Keratinocyte (primary cell): ENCODE measurements around the gene SPEF1. TPM values are rescaled to one million over a fixed set of nuclear protein-coding genes. Genes with fewer than 3 reads are reported as not detected.
"Not testable (repeated sequence)": the region's sequence is repeated elsewhere in the genome, so short reads cannot be mapped to it uniquely, and the experiment has no call there.

ENCODE experiments used
- DNase-seq: peaks from one replicate; pipeline ENCODE4 v3.0.0-alpha.2; 2011; ENCODE audit warnings: low read depth, missing footprints, low spot score
- FAIRE-seq: peaks from 2 replicates; lab custom pipeline; 2011; peaks lifted over from hg19 to GRCh38; lab: Jason Lieb, UNC
- H2AFZ ChIP-seq: 2 replicates; pipeline ENCODE4 v1.6.0; 2012; ENCODE audit warnings: low read length, control low read depth, inconsistent platforms; ENCODE audit not compliant: control insufficient read depth
- H3K27ac ChIP-seq: 2 replicates; pipeline ENCODE4 v1.5.1; 2011; ENCODE audit warnings: low read length; ENCODE audit not compliant: control insufficient read depth, insufficient read depth
- H3K27me3 ChIP-seq: 3 replicates; pipeline ENCODE4 v1.6.0; 2011; ENCODE audit warnings: low read length; ENCODE audit not compliant: control insufficient read depth, insufficient read depth; ENCODE audit errors: extremely low read depth
- H3K36me3 ChIP-seq, 2 experiments: 2 replicates in 1 of 2; 3 replicates in 1 of 2; pipeline ENCODE4 v1.5.1; 2011; ENCODE audit warnings: low read length in 2 of 2, mild to moderate bottlenecking in 1 of 2; ENCODE audit not compliant: control insufficient read depth in 2 of 2, insufficient read depth in 2 of 2; ENCODE audit errors: extremely low read depth in 1 of 2
- H3K4me1 ChIP-seq: 3 replicates; pipeline ENCODE4 v1.5.1; 2011; ENCODE audit warnings: low read length; ENCODE audit not compliant: control insufficient read depth, insufficient read depth; ENCODE audit errors: extremely low read depth
- H3K4me2 ChIP-seq: 3 replicates; pipeline ENCODE4 v1.6.0; 2011; ENCODE audit warnings: low read depth, low read length; ENCODE audit not compliant: control insufficient read depth, insufficient read depth; ENCODE audit errors: extremely low read depth
- H3K4me3 ChIP-seq, 3 experiments: fragments of 200-600 bp in 1 of 3; sonication (generic) in 1 of 3; 2 replicates in 2 of 3; 3 replicates in 1 of 3; pipeline ENCODE4 v1.5.1; 2011 to 2016; ENCODE audit warnings: low read length in 3 of 3, mild to moderate bottlenecking in 3 of 3, control low read depth in 2 of 3, inconsistent platforms in 1 of 3, low read depth in 1 of 3, mixed read lengths in 1 of 3, mixed run types in 1 of 3, moderate library complexity in 1 of 3; ENCODE audit not compliant: control insufficient read depth in 2 of 3, insufficient read depth in 2 of 3; ENCODE audit errors: extremely low read depth in 1 of 3
- H3K79me2 ChIP-seq: 2 replicates; pipeline ENCODE4 v1.6.0; 2012; ENCODE audit warnings: low read length; ENCODE audit not compliant: control insufficient read depth, insufficient read depth
- H3K9ac ChIP-seq: 3 replicates; pipeline ENCODE4 v1.6.0; 2011; ENCODE audit warnings: low read length; ENCODE audit not compliant: control insufficient read depth, insufficient read depth; ENCODE audit errors: extremely low read depth
- H3K9me1 ChIP-seq: 3 replicates; pipeline ENCODE4 v1.6.0; 2011; ENCODE audit warnings: low read length; ENCODE audit not compliant: control insufficient read depth, insufficient read depth; ENCODE audit errors: extremely low read depth
- H3K9me3 ChIP-seq: 2 replicates; pipeline ENCODE4 v1.5.1; 2012; ENCODE audit warnings: low read depth, low read length; ENCODE audit not compliant: control insufficient read depth
- H4K20me1 ChIP-seq: 3 replicates; pipeline ENCODE4 v1.6.0; 2011; ENCODE audit warnings: low read length; ENCODE audit not compliant: control insufficient read depth, insufficient read depth; ENCODE audit errors: extremely low read depth
- EZH2 ChIP-seq: IDR thresholded peaks from one replicate; pipeline ENCODE4 v1.6.1; 2012; ENCODE audit warnings: inconsistent platforms, mild to moderate bottlenecking, low read length, moderate library complexity
- dilution Hi-C: fragments of 300-500 bp; cut with MboI; formaldehyde crosslinking; loops from one replicate; pipeline ENCODE4 v1.7.0; 2020; ENCODE audit warnings: low sequenced_read_pairs; ENCODE audit not compliant: extremely low pct_ligation_motif_present
- polyA plus RNA-seq, 5 experiments: library from polyadenylated mRNA; depleted of rRNA in 3 of 5; stranded (reverse) in 3 of 5; stranded (forward) in 1 of 5; unstranded in 1 of 5; fragments of >200 nt; gene quantifications; 1 replicate in 1 of 5; 2 replicates in 3 of 5; 3 replicates in 1 of 5; pipeline versions ENCODE4 v1.2.1 to v1.2.3, GENCODE V29; 2011 to 2012; ENCODE audit warnings: missing spikeins in 2 of 5, low read depth in 1 of 5, low replicate concordance in 1 of 5
- TF ChIP-seq, protein P1 (sequence below), 3 experiments: IDR thresholded peaks in 1 of 3; conservative IDR thresholded peaks in 1 of 3; optimal IDR thresholded peaks in 1 of 3; 2 replicates in 2 of 3; 3 replicates in 1 of 3; pipeline versions ENCODE3 to v1.5.1; 2011; ENCODE audit warnings: low read length in 3 of 3, mild to moderate bottlenecking in 3 of 3, moderate library complexity in 2 of 3, control low read depth in 1 of 3, inconsistent platforms in 1 of 3; ENCODE audit not compliant: insufficient read depth in 2 of 3; ENCODE audit errors: extremely low read depth in 1 of 3

The SPEF1 gene
- polyA plus RNA-seq, 1 donor (not counting 4 experiments of a cell fraction or from before 2014, with no cell fraction given): 0.07 TPM

DNA sequence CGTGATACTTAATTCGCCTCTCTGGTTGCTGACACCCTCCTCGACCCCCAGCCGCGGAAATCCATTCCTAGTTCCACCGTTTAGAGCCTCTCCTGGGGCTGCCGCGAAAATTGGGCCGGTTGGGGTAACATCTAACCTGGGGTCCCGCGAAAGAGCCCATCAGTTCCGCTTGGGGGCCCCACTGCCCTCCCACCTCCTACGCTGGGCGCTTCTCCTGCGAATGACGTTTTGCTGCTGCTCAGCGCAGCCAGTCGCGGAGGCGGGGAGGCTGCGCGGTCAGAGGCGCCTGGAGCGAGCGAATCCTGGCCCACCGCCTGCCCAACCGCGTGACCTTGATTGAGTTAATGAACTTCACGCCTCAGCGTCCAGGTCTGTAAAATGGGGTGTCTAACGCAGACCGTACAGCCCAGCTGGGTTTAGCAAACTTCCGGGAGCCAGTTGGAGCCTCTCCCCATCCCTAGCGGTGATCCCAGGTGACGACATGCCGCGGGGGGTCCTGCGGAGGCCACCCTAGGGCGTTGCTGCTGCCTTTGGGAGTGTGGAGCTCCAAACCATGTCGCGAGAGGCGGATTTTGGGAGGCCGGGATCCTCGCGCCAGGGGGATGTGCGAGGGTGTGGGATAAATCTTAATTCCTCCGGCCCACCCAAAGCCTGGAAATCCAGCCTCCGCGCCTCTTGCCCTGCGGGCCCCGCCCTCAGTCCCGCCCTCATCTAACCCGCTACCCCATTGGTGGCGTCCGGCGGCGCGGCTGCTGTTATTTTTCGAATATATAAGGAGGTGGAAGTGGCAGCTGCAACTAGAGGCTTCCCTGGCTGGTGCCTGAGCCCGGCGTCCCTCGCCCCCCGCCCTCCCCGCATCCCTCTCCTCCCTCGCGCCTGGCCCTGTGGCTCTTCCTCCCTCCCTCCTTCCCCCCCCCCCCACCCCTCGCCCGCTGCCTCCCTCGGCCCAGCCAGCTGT lies 14.5 kb upstream of the SPEF1 start, which contains the start of gene CDC25B:
Gene CDC25B (plus strand): TSS at position 800 of the 958 bp plus-strand sequence. CDS start 222 bp downstream, outside the sequence.
- Histone ChIP-seq H3K9me1 (no peaks in the 10 kb centered on the region), H3K4me2 (peak within 1 kb of the TSS; percentile 97), H3K4me3 (peak within 1 kb of the TSS; percentile 74 to 90 (median 86)), H3K79me2 (peaks cover 32% of the 10 kb centered on the region), H3K9me3 (no peaks in the 10 kb centered on the region), H3K4me1 (peaks cover 41% of the 10 kb centered on the region), H3K27me3 (no peaks in the 10 kb centered on the region), H3K9ac (peak within 1 kb of the TSS; percentile 88), H3K36me3 (peaks cover 12 to 27% of the 10 kb centered on the region in 2 experiments), H2AFZ (peak within 1 kb of the TSS; percentile 49), H4K20me1 (no peaks in the 10 kb centered on the region), H3K27ac (peak within 1 kb of the TSS; percentile 84)
- dilution Hi-C loops: no loop called here
- FAIRE-seq (no peak), DNase-seq (no peak)
- TF ChIP-seq, protein P1, sequence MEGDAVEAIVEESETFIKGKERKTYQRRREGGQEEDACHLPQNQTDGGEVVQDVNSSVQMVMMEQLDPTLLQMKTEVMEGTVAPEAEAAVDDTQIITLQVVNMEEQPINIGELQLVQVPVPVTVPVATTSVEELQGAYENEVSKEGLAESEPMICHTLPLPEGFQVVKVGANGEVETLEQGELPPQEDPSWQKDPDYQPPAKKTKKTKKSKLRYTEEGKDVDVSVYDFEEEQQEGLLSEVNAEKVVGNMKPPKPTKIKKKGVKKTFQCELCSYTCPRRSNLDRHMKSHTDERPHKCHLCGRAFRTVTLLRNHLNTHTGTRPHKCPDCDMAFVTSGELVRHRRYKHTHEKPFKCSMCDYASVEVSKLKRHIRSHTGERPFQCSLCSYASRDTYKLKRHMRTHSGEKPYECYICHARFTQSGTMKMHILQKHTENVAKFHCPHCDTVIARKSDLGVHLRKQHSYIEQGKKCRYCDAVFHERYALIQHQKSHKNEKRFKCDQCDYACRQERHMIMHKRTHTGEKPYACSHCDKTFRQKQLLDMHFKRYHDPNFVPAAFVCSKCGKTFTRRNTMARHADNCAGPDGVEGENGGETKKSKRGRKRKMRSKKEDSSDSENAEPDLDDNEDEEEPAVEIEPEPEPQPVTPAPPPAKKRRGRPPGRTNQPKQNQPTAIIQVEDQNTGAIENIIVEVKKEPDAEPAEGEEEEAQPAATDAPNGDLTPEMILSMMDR (optimal IDR thresholded peaks at IDR 0.05 in 1 of 3, IDR thresholded peaks at IDR 0.05 in 1 of 3, conservative IDR thresholded peaks at IDR 0.05 in 1 of 3; ENCODE audit: extremely low read depth in 1 of 3, insufficient read depth in 2 of 3, low read length in 3 of 3): peak; percentile 36 to 52 (median 43)
- TF ChIP-seq EZH2: no peak

GRCh38 chr20:3794701-3795420 lies 13.6 kb upstream of the SPEF1 start:
- no peak overlapping the region for H3K27ac ChIP-seq
- dilution Hi-C loops: no loop called here

GRCh38 chr20:3794168-3794567 lies 12.9 kb upstream of the SPEF1 start:
- peaks cover 24% of the 10 kb centered on the region for H3K79me2 ChIP-seq
- DNase-seq, H4K20me1 ChIP-seq, dilution Hi-C loops, H3K9me3 ChIP-seq, H3K27ac ChIP-seq, FAIRE-seq, H2AFZ ChIP-seq, H3K9ac ChIP-seq, H3K4me3 ChIP-seq, H3K4me2 ChIP-seq, H3K27me3 ChIP-seq, H3K9me1 ChIP-seq: not testable (repeated sequence)
- H3K4me1 ChIP-seq: peaks cover 25% of the 10 kb centered on the region
- peaks cover 3 to 11% of the 10 kb centered on the region in 2 experiments for H3K36me3 ChIP-seq

More at GRCh38 chr20:3794701-3795420, 13.6 kb upstream of the SPEF1 start:
- Histone ChIP-seq H3K27me3 (no peaks in the 10 kb centered on the region), H3K9me3 (no peaks in the 10 kb centered on the region), H3K4me2 (peak overlapping the region; percentile 87), H3K79me2 (peaks cover 29% of the 10 kb centered on the region), H3K9ac (peak overlapping the region; percentile 74), H3K9me1 (no peaks in the 10 kb centered on the region), H3K4me1 (peaks cover 32% of the 10 kb centered on the region), H4K20me1 (no peaks in the 10 kb centered on the region), H3K4me3 (peak overlapping the region in 2 of 3 experiments; percentile 41 to 61), H3K36me3 (peaks cover 5 to 18% of the 10 kb centered on the region in 2 experiments), H2AFZ (no peak overlapping the region)
- no peak for TF ChIP-seq EZH2
- TF ChIP-seq, protein P1 (optimal IDR thresholded peaks at IDR 0.05 in 1 of 3, IDR thresholded peaks at IDR 0.05 in 1 of 3, conservative IDR thresholded peaks at IDR 0.05 in 1 of 3; ENCODE audit: extremely low read depth in 1 of 3, insufficient read depth in 2 of 3, low read length in 3 of 3): no peak
- FAIRE-seq (no peak), DNase-seq (no peak)
